G401 (cell line): Measurements from ENCODE around the gene QARS1. TPM values are rescaled to one million over a fixed set of nuclear protein-coding genes. Genes with fewer than 3 reads are reported as not detected.

Experiments
- DNase-seq: peaks from one replicate; pipeline ENCODE4 v3.0.0-alpha.2; 2015; ENCODE audit warnings: low spot score
- in situ Hi-C: cut with HindIII; loops from 2 replicates; pipeline ENCODE4 v1.10.0; 2016; ENCODE audit warnings: low sequenced_read_pairs, mixed read lengths
- total RNA-seq: library from RNA; depleted of rRNA; stranded (reverse); fragments of >200 nt; shearing (Covaris generic); gene quantifications from 2 replicates; pipeline ENCODE4 v1.2.3, GENCODE V29; 2014; rRNA removed

Gene QARS1
- total RNA-seq, 1 experiment from 2014 or later, result 274 TPM

GRCh38 chr3:49076646-49077045 is 27.9 kb downstream of the QARS1 start:
- no peak for DNase-seq
- in situ Hi-C loops, result no loop called here

GRCh38 chr3:49076116-49076515 is 28.4 kb downstream of the QARS1 start:
- DNase-seq, result no peak
- in situ Hi-C loops, result no loop called here

DNA sequence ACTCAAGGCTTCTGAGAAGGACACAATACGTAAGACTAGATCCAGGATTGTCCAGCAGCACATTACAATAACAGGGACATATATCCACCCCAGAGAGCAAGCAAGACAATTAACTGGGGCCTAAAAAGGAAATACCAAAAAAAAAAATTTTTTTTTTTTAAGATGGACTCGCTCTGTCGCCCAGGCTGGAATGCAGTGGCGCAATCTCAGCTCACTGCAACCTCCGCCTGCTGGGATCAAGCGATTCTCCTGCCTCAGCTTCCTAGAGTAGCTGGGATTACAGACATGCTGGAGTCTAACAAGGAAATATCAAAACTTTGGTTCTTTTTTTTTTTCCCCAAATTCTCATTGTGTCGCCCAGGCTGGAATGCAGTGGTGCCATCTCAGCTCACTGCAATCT is 46.5 kb downstream of the QARS1 start:
- in situ Hi-C loops, result no loop called here
- DNase-seq, result no peak

DNA sequence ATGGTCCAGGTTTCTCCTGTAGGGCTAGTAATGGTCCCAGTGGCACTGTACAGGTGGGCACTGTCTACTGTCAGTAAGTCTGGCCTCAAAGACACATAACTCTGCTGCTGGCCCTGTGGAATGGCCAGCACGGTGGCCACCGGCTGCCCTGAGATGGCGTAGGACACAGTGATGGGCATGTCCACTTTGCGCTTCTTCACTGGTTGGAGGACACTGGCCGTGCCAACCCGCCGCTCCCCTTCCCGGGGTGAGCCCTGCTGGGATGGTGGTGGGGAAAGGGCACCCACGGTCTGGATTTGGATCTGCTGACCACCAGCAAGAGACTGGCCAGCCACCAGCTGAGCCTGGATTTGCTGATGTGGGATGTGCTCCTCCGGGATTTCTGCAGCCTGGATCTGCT is 47.3 kb downstream of the QARS1 start:
- DNase-seq, result no peak
- in situ Hi-C loops, result no loop called here

DNA sequence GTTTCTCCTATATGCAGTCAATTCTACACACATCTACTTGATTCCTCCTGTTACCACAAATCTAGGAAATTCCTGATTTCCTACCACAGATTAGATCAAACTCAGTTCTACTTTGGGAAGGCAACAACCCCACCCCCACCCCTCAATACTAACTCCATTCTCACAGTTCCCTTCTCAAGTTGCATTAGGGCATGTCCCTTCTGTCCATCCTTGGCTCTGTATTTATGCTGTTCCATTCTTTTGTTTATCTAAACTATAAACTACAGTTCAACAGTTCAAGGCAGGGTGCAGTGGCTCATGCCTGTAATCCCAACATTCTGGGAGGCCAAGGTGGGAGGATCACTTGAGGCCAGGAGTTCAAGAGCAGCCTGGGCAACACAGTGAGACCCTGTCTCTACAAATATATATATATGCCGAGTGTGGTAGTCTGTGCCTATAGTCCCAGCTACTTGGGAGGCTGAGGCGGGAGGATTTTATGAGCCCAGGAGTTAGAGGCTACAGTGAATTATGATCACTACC is 50.2 kb downstream of the QARS1 start:
- DNase-seq, result no peak
- in situ Hi-C loops, result no loop called here

DNA sequence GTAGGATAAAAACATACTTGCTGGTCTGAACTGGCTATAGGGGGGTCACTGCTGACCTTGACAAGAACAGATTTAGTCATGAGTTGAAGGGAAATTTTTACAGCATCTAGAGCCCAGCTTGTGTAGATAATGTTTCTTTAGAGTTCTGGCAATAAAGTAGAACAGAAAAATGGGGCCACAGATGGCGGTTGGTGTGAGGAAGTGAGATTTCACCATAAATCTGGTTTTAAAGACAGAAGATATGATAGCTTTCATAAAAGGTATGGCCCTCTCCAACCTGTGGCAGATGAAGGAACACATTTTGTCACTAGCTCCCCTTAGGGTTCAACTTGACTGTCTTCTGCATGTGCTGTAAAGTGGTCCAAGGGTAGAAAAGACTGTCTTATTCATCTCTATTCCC is 51.0 kb downstream of the QARS1 start:
- in situ Hi-C loops, result no loop called here
- DNase-seq, result no peak

Other genes starting within 250 kb of the QARS1 start
- gene SLC25A20, start 205.9 kb downstream of the QARS1 start, total RNA-seq, result 16.0 and 30.1 TPM in 2 replicates
- 165 and 178 TPM in 2 replicates for gene ARIH2, start 185.9 kb downstream of the QARS1 start, total RNA-seq
- 0.03 TPM in 1 of 2 replicates, not detected in the other for gene P4HTM, start 114.5 kb downstream of the QARS1 start, total RNA-seq
- gene WDR6, start 97.4 kb downstream of the QARS1 start, total RNA-seq, result 154 and 164 TPM in 2 replicates
- 49.6 and 62.8 TPM in 2 replicates for gene DALRD3, start 86.2 kb downstream of the QARS1 start, total RNA-seq
- 90.8 and 109 TPM in 2 replicates for gene NDUFAF3, start 82.6 kb downstream of the QARS1 start, total RNA-seq
- 248 and 315 TPM in 2 replicates for gene IMPDH2, start 75.4 kb downstream of the QARS1 start, total RNA-seq
- 138 and 168 TPM in 2 replicates for gene QRICH1, start 10.7 kb downstream of the QARS1 start, total RNA-seq
- gene USP19, start 16.1 kb upstream of the QARS1 start, total RNA-seq, result 46.1 and 46.5 TPM in 2 replicates
- gene LAMB2, start 28.3 kb upstream of the QARS1 start, total RNA-seq, result 175 and 318 TPM in 2 replicates
- gene CCDC71, start 61.6 kb upstream of the QARS1 start, total RNA-seq, result 60.1 and 69.5 TPM in 2 replicates
- gene KLHDC8B, start 66.8 kb upstream of the QARS1 start, total RNA-seq, result 20.0 and 30.9 TPM in 2 replicates
- 0.31 and 1.7 TPM in 2 replicates for gene C3orf62, start 172.5 kb upstream of the QARS1 start, total RNA-seq
- gene USP4, start 235.3 kb upstream of the QARS1 start, total RNA-seq, result 21.6 and 25.3 TPM in 2 replicates